SK-N-SH treated with all-trans-retinoic acid at 6 μM for 48 hours (cell line): Measurements from ENCODE around the gene DBI.

ENCODE experiments used
- ATAC-seq: fragments of 200-7000 bp; cut with Tn5 transposase; 3 replicates; pipeline ENCODE4 v1.9.1; 2020; ENCODE audit warnings: mild to moderate bottlenecking, moderate library complexity
- BACH2 ChIP-seq: fragments of 250-450 bp; sonication (Bioruptor Pico); IDR thresholded peaks from 2 replicates; pipeline ENCODE4 v1.9.0; 2021; ENCODE audit warnings: mild to moderate bottlenecking, borderline replicate concordance
- ESRRG ChIP-seq: fragments of 250-450 bp; sonication (Bioruptor Pico); IDR thresholded peaks from 2 replicates; pipeline ENCODE4 v1.6.1; 2021; ENCODE audit warnings: mild to moderate bottlenecking
- GLIS3 ChIP-seq: fragments of 250-450 bp; sonication (Bioruptor Pico); IDR thresholded peaks from 2 replicates; pipeline ENCODE4 v1.5.0; 2020; ENCODE audit warnings: mild to moderate bottlenecking, moderate library complexity
- PPARA ChIP-seq: fragments of 250-450 bp; sonication (Bioruptor Pico); IDR thresholded peaks from 2 replicates; pipeline ENCODE4 v1.5.0; 2020; ENCODE audit warnings: mild to moderate bottlenecking, borderline replicate concordance
- SNAI2 ChIP-seq: fragments of 250-450 bp; sonication (Bioruptor Pico); IDR thresholded peaks from 2 replicates; pipeline ENCODE4 v1.5.0; 2020; ENCODE audit warnings: mild to moderate bottlenecking, moderate library complexity
- TCF4 ChIP-seq: fragments of 250-450 bp; sonication (Bioruptor Pico); IDR thresholded peaks from 2 replicates; pipeline ENCODE4 v1.8.0; 2021; ENCODE audit warnings: mild to moderate bottlenecking, moderate library complexity, borderline replicate concordance
- TOX ChIP-seq: fragments of 250-450 bp; sonication (Bioruptor Pico); IDR thresholded peaks from 2 replicates; pipeline ENCODE4 v1.8.0; 2021; ENCODE audit warnings: mild to moderate bottlenecking, moderate library complexity, borderline replicate concordance
- ZC3H10 ChIP-seq: fragments of 250-450 bp; sonication (Bioruptor Pico); IDR thresholded peaks from 2 replicates; pipeline ENCODE4 v1.5.1; 2021; ENCODE audit warnings: mild to moderate bottlenecking, moderate library complexity
- ZFP3 ChIP-seq: fragments of 250-450 bp; sonication (Bioruptor Pico); IDR thresholded peaks from 2 replicates; pipeline ENCODE4 v1.5.0; 2020; ENCODE audit warnings: mild to moderate bottlenecking, moderate library complexity
- ZFP30 ChIP-seq: fragments of 450-650 bp; formaldehyde crosslinking; IDR thresholded peaks from 2 replicates; pipeline ENCODE4 v1.5.0; 2022; ENCODE audit warnings: mild to moderate bottlenecking, moderate library complexity
- ZNF565 ChIP-seq: fragments of 450-650 bp; formaldehyde crosslinking; conservative IDR thresholded peaks from 2 replicates; pipeline ENCODE4 v1.5.0; 2020; ENCODE audit warnings: low read depth, mild to moderate bottlenecking, moderate library complexity
- ZNF70 ChIP-seq: fragments of 450-650 bp; formaldehyde crosslinking; IDR thresholded peaks from 2 replicates; pipeline ENCODE4 v1.5.0; 2020; ENCODE audit warnings: mild to moderate bottlenecking, moderate library complexity
- ZNF8 ChIP-seq: fragments of 450-650 bp; formaldehyde crosslinking; IDR thresholded peaks from 2 replicates; pipeline ENCODE4 v1.5.0; 2020; ENCODE audit warnings: mild to moderate bottlenecking, moderate library complexity
- TF ChIP-seq, protein P1 (sequence below): fragments of 250-450 bp; sonication (Bioruptor Pico); IDR thresholded peaks from 2 replicates; pipeline ENCODE4 v1.8.0; 2020; ENCODE audit warnings: mild to moderate bottlenecking, moderate library complexity, borderline replicate concordance
- TF ChIP-seq, protein P2 (sequence below): fragments of 250-450 bp; sonication (Bioruptor Pico); IDR thresholded peaks from 2 replicates; pipeline ENCODE4 v1.5.1; 2021; ENCODE audit warnings: mild to moderate bottlenecking, moderate library complexity
- TF ChIP-seq, protein P3 (sequence below): fragments of 250-450 bp; sonication (Bioruptor Pico); IDR thresholded peaks from 2 replicates; pipeline ENCODE4 v1.5.0; 2020; ENCODE audit warnings: mild to moderate bottlenecking, moderate library complexity
- TF ChIP-seq, protein P4 (sequence below): fragments of 250-450 bp; sonication (Bioruptor Pico); IDR thresholded peaks from 2 replicates; pipeline ENCODE4 v1.5.1; 2020; ENCODE audit warnings: low read depth, mild to moderate bottlenecking, moderate library complexity

Gene DBI

DNA sequence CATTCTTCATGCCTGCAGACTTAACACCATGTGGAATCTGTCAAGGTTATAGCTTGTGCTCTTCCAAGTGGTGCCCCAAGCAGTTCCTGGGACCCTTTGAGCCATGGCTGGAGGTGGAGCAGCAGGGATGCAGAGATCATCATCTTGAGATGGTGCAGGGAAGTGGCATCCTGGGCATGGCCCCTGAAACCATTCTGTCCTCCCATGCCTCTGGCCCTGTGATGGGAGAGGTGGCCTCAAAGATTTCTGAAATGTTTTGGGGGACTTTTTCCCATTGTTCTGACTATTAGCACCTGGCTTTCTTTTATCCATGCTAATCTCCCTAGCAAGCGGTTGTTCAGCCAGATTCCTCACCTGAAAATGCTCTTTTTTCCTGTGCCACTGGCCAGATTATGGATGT is 54.5 kb downstream of the DBI start (continued):
- TF ChIP-seq, protein P1, sequence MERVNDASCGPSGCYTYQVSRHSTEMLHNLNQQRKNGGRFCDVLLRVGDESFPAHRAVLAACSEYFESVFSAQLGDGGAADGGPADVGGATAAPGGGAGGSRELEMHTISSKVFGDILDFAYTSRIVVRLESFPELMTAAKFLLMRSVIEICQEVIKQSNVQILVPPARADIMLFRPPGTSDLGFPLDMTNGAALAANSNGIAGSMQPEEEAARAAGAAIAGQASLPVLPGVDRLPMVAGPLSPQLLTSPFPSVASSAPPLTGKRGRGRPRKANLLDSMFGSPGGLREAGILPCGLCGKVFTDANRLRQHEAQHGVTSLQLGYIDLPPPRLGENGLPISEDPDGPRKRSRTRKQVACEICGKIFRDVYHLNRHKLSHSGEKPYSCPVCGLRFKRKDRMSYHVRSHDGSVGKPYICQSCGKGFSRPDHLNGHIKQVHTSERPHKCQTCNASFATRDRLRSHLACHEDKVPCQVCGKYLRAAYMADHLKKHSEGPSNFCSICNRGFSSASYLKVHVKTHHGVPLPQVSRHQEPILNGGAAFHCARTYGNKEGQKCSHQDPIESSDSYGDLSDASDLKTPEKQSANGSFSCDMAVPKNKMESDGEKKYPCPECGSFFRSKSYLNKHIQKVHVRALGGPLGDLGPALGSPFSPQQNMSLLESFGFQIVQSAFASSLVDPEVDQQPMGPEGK (CRISPR knock-in tag), result no peak
- TF ChIP-seq ESRRG (CRISPR knock-in tag), result no peak
- no peak for TF ChIP-seq ZFP30 (CRISPR knock-in tag)
- no peak for TF ChIP-seq ZNF70
- no peak for TF ChIP-seq ZC3H10 (CRISPR knock-in tag)
- no peak for TF ChIP-seq GLIS3 (CRISPR knock-in tag)

DNA sequence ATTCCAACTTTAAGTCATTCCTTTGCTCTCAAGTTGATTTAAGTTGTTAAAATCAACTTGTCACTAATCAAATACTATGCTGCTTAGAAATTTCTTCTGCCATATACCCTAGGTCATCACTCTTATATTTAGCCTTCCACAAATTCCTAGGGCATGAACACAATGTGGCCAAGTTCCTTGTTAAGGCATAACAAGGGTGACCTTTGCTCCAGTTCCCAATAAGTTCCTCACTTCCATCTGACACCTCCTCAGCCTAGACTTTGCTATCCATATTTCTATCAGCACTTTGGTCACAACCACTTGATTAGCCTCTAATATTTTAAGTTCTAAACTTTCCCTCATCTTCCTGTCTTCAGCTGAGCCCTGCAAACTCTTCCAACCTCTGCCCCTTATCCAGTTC is 55.0 kb downstream of the DBI start:
- no peak for ATAC-seq
- TF ChIP-seq BACH2 (CRISPR knock-in tag) (no peak), TCF4 (CRISPR knock-in tag) (no peak), ESRRG (CRISPR knock-in tag) (no peak), ZNF565 (CRISPR knock-in tag) (no peak), SNAI2 (CRISPR knock-in tag) (no peak), TOX (no peak), ZFP30 (CRISPR knock-in tag) (no peak), PPARA (CRISPR knock-in tag) (no peak), ZFP3 (no peak), ZNF70 (no peak), GLIS3 (CRISPR knock-in tag) (no peak), ZNF8 (CRISPR knock-in tag) (no peak)
- TF ChIP-seq, protein P2, sequence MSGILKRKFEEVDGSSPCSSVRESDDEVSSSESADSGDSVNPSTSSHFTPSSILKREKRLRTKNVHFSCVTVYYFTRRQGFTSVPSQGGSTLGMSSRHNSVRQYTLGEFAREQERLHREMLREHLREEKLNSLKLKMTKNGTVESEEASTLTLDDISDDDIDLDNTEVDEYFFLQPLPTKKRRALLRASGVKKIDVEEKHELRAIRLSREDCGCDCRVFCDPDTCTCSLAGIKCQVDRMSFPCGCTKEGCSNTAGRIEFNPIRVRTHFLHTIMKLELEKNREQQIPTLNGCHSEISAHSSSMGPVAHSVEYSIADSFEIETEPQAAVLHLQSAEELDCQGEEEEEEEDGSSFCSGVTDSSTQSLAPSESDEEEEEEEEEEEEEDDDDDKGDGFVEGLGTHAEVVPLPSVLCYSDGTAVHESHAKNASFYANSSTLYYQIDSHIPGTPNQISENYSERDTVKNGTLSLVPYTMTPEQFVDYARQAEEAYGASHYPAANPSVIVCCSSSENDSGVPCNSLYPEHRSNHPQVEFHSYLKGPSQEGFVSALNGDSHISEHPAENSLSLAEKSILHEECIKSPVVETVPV (CRISPR knock-in tag), result no peak
- TF ChIP-seq, protein P3, sequence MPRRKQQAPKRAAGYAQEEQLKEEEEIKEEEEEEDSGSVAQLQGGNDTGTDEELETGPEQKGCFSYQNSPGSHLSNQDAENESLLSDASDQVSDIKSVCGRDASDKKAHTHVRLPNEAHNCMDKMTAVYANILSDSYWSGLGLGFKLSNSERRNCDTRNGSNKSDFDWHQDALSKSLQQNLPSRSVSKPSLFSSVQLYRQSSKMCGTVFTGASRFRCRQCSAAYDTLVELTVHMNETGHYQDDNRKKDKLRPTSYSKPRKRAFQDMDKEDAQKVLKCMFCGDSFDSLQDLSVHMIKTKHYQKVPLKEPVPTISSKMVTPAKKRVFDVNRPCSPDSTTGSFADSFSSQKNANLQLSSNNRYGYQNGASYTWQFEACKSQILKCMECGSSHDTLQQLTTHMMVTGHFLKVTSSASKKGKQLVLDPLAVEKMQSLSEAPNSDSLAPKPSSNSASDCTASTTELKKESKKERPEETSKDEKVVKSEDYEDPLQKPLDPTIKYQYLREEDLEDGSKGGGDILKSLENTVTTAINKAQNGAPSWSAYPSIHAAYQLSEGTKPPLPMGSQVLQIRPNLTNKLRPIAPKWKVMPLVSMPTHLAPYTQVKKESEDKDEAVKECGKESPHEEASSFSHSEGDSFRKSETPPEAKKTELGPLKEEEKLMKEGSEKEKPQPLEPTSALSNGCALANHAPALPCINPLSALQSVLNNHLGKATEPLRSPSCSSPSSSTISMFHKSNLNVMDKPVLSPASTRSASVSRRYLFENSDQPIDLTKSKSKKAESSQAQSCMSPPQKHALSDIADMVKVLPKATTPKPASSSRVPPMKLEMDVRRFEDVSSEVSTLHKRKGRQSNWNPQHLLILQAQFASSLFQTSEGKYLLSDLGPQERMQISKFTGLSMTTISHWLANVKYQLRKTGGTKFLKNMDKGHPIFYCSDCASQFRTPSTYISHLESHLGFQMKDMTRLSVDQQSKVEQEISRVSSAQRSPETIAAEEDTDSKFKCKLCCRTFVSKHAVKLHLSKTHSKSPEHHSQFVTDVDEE (CRISPR knock-in tag), result no peak
- TF ChIP-seq, protein P4, sequence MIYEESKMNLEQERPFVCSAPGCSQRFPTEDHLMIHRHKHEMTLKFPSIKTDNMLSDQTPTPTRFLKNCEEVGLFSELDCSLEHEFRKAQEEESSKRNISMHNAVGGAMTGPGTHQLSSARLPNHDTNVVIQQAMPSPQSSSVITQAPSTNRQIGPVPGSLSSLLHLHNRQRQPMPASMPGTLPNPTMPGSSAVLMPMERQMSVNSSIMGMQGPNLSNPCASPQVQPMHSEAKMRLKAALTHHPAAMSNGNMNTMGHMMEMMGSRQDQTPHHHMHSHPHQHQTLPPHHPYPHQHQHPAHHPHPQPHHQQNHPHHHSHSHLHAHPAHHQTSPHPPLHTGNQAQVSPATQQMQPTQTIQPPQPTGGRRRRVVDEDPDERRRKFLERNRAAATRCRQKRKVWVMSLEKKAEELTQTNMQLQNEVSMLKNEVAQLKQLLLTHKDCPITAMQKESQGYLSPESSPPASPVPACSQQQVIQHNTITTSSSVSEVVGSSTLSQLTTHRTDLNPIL (CRISPR knock-in tag), result no peak
